Activated T-cell treated with anti-CD3 and anti-CD28 coated beads for 48 hours (primary cell): ENCODE measurements around the gene PLCD1.
"Not testable (repeated sequence)": the region's sequence is repeated elsewhere in the genome, so short reads cannot be mapped to it uniquely, and the experiment has no call there.

Source experiments
- DNase-seq: peaks from one replicate; pipeline ENCODE4 v3.0.0-alpha.2; 2020; ENCODE audit warnings: low read depth

Gene PLCD1

DNA sequence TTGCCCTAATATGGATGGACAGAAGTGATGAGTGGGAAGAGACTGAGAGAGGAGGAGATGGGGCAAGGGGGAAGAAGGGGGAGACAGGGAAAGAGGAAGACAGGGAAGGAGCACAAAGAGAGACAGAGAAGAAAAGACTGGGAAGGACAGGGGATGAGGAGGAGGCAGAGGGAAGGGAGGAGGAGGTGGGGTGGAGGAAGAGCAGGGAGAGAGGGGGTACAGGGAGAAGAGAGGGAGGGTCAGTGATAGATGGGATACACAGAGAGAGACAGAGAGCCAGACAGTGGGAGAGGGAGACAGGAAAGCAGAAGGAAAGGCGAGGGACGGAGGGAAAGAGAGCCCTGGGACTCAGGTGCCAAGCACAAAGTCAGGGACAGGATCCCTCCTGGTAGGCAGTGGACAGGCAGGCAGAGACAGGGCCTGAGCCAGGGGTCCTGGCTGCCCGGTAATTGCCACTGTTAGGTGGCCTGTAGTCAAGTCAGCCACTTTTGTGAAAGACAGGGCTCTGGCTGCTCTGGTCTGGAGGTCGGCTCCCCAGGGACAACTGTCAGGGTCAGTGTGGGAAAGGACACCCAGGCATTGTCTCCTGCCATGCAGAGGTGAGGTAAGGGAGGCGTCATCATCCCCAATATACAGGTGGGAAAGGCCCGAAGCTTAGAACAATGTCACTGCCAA lies 29.1 kb downstream of the PLCD1 start:
- DNase-seq: no peak

DNA sequence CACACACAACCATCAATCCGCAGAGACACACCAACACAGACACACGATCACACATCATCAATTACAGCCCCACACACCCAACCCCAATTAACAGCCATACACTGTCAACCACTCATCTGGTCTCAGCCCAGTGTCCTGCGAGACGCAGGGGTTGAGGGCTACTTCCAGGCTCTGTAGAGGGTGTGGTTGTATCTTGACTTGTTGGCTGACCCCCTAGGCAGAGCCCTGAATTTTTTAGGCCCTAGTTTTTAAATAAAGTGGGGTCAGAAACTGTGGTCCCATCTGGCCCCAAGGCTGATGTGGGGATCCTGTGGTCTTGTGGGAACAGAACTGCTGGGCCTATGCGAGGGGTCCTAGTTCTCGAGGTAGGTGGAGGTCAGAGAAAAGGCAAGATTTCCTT lies 29.6 kb downstream of the PLCD1 start:
- no peak for DNase-seq

DNA sequence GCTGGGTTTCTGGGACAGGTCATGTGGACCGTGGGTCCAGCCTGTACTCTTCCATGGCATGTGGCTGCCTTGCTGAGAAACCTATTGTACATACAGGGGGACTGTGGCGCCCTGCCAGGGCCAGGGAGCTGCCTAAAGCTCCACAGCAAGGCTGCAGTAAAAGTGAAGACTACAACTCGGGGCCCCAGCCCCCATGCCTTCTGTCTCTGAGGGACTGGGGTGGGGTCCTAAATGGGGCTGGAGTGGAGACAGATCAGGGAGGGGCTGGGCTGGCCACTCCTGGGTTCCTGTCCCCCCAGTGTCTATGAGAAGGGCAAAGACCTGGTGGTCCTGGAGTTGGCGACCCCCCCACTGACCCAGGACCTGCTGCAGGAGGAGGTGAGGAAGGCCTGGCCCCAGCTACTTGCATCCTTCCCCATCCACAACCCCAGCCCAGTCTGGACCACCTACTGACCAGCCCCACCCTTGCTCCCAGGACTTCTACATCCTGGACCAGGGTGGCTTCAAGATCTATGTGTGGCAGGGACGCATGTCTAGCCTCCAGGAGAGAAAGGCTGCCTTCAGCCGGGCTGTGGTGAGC lies 31.6 kb downstream of the PLCD1 start:
- no peak for DNase-seq

DNA sequence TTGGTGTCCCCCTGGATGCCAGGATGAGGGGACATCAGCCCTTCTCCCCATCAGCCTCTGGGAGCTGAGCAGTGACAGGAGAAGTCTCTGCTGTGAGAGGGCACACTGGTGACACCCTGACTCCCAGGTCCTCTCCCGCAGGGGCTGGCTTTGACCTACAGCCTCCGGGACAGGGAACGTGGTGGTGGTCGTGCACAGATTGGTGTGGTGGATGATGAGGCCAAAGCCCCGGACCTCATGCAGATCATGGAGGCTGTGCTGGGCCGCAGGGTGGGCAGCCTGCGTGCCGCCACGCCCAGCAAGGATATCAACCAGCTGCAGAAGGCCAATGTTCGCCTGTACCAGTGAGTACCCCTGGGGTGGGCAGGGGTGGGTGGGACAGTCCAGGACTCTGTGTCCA lies 32.1 kb downstream of the PLCD1 start:
- DNase-seq: no peak

DNA sequence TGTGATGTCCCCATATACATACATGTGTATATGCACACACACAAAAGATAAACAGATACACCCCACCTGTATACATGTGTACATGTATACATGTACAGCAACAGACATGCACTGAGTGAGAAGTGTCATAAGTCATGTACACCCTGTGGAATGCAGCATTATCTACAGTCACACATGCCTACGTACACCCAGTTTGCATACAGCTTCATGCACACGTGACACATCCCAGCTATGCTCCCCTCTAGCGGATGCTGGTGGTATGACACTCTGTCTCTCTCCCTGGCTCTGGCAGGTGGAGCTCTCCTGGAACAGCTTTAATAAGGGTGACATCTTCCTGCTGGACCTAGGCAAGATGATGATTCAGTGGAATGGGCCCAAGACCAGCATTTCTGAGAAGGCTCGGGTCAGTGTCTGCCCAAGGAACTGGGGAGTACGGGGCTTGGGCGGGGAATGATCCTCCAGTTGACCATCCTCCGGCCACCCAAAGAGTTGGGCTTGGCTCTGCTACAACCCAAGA lies 32.6 kb downstream of the PLCD1 start:
- DNase-seq: peak; percentile 82

DNA sequence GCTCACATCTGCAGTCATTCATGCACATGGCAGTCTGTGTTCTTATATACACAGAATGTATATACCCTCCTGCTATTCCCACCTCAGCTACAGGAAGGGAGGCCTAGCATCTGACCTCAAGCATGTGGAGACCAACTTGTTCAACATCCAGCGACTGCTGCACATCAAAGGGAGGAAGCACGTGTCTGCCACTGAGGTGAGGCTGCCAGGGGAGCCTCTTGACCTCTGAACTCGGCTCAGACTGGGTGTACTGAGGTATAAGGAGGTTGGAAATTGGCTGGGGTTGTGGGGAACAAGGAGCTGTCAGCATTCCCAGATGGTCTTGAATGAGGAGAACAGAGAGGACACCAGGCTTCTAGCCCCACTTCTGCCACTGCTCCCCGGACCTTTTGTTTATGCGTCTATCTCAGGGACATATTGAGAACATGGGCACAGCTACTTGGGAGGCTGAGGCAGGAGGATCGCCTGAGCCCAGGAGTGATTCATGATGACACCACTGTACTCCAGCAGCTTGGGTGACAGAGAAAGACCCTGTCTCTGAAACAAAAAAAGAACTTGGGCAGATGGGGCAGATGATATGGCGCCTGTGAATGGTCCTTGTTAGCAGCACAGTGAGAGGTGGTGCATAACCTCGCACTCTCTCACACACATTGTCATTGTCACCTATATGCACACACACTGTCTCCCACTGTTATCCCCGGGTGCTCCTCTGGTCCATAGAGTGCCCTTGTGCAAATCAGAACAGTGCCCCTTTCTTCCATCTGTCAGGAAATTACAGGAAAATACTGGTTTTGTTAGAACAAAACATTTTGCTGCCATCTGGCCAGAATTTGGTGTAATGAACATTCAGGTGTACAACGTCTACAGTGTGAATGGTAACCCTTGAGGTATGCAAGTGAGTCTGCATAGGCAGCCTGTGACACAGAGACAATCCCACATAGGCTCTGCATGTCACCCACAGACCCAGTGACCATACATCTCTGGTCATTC lies 33.5 kb downstream of the PLCD1 start:
- no peak for DNase-seq

DNA sequence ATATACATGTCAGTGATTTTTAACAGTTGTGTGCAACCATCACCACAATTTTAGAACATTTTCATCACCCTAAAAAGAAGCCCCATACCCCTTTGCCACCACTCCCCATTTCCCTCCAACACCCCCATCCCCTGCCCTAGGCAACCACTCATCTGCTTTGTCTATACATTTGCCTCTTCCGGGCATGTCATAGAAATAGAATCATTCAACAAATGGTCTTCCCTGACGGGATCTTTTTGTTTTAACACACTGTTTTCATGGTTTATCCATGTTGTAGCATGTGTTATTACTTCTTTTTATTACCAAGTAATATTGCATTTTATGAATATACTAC lies 34.8 kb downstream of the PLCD1 start:
- DNase-seq: no peak

DNA sequence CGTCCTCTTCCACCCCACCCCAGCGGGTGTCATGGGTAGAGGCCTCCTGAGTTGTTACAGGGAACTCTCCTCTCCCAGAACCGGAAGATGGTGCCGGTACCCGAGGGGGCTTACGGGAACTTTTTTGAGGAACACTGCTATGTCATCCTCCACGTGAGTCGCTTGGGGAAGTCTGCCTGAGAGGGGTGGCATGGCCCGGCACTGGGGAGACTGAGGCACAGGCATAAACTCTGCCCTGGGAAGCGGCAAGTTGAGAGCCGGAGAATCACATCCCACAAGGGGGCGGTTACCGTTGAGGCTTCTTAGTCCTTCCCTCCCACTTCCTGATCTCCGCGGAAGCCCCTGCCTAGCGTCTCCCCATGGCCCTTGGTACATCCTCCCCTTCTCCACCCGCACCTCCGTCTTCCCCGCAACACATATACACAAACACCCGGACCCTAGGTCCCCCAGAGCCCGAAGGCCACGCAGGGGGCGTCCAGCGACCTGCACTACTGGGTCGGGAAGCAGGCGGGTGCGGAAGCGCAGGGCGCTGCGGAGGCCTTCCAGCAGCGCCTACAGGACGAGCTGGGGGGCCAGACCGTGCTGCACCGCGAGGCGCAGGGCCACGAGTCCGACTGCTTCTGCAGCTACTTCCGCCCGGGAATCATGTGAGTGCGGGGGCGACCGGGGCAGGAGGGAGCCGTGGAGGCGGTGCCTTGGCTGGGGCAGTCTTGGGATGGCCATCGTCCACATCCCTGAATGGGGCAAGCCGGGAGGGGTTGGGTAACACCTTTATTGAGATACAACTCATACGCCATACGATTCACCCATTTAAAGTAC lies 35.4 kb downstream of the PLCD1 start:
- DNase-seq: peak; percentile 74

DNA sequence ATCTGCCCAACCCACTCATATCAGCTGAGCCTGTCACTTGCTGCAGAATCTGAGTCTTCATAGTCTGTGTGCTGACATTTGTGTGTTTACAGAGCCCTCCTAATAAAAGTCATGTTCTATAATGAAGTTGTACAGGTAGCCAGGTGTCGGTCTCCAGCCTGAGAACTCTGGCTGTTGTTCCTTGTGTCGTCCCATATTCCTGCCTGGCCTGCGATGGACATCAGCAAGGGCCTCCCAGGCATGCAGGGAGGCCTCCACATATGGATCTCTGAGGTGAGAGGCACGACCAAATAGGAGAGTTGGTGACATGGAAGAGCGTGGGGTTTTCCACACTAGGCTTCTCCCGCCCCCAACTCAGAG lies 36.0 kb downstream of the PLCD1 start:
- no peak for DNase-seq

DNA sequence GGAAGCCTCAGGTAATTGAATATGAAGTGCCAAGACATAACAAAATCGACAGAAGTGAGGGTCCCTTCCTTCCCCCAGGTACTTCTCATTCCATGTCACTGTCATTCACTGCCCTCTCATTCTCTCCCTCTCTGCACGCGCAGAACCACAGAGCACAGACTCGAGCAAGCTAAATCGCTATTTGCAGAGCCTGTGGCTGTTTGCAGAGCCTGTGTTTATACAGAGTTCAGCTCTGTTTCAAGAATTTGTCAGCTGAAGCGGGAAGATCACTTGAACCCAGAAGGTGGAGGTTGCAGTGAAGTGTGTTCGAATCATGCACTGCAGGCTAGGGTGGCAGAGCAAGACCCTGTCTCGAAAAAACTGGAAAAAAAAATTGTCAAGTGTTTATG lies 36.4 kb downstream of the PLCD1 start:
- DNase-seq: no peak

DNA sequence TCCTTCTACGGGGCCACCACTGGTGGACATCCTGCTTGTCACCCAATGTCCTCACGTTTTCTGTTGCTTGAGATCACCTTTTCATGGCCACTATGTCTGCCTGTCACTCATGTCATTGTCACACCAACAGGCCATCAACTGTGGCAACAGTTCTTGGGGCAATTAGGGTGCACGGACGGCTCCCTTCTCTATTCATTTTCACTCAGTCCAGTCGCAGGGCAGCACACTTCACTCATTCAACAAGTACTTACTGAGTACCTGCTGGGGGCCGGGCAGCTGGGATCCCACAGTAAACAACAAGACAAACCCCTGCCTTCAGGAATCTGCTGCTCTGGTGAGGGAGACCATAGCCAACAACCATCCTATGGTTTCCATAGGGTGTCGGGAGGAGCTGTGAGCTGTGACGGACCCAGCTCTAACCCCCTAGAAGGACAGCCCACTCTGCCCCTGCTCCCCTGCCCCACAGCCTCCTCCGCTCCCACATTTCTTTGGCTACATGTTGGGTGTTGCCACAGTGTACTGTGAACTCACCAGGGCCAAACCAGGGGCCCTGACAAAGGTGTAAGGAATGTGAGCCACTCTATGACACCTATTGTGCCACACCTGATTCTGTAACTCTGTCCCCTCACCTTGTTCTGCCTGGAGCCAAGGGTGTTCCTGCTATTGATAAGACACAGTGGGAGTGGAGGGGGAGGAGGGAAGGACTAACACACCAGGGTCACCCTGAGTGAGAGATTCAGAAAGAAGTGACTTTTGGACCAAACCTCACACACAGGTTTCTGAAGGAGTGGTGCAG lies 37.0 kb downstream of the PLCD1 start:
- DNase-seq: no peak

DNA sequence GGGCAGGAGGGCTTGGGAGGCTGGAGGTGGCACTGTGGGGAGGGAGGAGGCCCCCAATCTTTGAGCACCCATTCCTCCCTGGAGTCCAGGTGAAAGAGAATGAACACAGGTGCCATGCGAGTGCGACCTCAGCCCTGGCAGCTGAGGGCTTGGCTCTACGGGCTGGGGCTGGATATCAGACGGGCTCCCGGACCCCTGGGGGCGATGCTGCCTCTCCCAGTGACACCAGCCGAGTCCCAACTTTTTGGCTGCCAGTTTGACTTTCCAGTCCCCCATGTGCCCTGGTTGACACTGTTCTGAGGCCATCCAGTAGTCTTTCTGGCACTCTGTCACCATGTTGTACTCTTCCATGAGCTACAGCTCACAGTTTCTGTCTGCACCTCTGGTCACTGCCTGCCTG lies 37.6 kb downstream of the PLCD1 start:
- no peak for DNase-seq

DNA sequence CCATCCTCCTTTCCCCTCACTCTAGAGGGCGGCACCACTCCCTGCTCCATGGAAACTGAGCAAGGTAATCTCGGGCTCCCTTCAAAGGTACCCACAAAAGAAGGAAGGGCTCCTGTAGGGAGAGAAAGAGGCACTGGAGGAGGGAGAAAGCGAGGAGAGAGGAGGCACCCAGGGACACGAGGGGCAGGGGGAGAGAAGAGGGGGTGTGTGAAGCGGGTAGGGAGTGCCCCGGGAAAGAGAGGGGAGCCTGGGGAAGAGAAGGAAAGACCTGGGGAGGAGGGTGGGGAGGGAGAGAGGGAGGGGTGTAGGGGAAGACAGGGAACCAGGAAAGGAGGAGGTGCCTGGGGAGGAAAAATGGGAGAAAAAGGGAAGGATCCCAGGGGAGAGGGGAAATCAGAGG lies 38.3 kb downstream of the PLCD1 start:
- no peak for DNase-seq

DNA sequence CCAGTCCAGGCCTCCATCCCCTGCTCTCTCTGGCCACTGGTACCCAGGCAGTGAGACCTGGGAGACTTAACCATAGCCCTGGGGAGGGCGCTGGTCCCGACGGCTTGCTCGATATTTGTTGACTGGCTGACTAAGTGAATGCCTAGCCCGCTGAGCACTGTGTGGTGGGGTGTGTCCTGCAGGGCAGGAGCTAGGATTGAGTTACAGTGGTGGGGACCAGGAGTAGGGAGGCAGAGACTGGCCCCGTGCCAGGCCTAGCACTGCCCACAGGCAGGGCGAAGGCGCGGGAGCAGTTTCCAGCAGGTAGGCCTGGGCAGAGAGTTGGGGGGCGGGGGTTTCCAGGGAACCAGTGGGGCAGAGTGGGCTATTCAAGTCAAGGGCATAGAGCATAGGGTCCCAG lies 38.9 kb downstream of the PLCD1 start, which contains the start of gene VILL:
VILL (plus strand) TSS at position 260 of the 400 bp plus-strand sequence. CDS start 2,887 bp downstream, outside the sequence.
- no peak for DNase-seq

DNA sequence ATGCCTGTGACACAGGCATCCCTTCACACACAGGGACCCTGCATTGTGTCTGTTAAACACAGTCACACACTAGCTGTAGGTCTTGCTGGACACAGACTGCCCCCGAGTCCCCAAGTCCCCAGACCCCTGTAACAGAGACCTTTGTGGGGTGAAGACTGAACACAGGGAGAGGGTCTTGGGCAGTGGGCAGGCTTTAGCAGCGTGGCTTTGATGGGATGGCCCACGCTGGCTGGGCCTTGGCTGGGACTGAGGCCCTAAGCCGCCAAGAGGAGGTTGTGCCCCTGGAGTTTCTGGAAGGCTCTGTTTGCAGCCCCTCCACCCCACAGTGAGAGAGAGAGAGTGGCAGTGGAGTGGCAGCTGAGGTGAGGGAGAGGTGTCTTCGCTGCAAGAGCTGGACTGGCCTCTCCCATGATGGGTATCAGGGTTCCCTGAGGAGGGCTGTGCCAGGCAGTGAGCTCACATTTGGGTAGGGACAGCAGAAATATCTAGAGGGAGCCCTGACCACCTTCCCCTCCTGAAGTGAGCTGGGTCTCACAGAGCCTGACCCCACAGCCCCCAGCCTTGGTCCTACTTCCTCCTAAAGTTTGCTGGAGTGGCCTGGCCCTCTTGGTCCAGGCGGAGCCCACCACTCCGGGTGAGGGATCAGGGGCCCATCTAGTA lies 39.5 kb downstream of the PLCD1 start:
- no peak for DNase-seq

DNA sequence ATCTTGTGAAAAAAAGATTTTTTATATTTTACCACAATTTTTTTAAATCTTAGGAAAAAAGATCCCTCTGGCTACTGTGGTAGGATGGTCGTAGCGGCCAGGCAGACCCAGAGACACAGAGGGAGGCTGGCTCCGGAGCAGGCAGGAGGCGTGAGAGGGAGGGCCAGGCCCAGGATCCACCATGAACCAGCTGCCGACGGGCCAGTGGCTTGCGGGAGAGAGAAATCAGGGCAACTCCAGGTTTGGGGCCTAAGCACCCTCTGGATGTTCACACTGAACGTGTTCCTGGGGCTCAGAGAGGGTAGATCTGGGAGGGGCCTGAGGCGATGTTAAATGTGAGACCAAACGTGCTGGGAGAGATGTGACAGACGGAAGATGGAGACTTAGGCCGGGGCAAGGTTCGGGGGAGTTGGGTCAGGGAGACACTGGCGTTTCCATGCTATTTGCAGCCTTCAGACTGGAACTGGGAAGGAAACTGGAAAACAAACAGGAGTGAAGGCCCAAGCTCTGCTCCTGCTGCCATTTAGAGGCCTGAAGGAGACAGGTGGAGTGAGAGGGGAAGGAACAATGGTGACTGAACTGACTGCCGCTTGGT lies 40.4 kb downstream of the PLCD1 start:
- no peak for DNase-seq

DNA sequence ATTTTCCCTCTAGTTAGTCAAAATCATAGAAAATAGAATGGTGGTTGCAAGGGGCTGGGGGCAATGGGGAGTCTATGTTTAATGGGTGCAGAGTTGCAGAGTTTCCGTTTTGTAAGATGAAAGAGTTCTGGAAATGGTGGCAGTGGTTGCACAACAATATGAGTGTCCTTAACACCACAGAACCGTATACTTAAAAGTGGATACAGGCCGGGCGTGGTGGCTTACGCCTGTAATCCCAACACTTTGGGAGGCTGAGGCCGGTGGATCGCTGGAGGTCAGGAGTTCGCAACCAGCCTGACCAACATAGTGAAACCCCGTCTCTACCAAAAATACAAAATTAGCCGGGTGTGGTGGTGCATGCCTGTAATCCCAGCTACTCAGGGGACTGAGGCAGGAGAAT lies 41.1 kb downstream of the PLCD1 start:
- DNase-seq: not testable (repeated sequence)

DNA sequence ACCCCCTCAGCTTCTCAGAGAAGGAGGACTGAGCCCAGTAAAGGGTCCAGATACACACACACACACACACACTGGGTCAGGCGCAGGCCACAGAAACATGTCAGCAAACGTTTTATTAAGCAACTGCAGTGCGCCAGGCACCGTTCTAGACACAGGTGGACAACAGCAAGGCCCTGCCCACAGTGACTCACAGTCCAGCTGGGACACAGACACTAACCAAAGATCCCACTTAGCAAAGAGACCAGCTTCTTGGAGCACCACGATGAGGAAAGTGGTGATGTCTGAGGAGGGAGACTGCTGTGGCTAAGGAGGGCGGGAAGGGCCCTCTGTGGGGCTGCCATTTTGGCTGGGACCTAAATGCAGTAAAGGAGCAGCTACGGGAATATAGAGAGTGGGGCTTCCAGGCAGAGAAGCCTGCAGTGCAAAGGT lies 41.7 kb downstream of the PLCD1 start:
- DNase-seq: no peak

DNA sequence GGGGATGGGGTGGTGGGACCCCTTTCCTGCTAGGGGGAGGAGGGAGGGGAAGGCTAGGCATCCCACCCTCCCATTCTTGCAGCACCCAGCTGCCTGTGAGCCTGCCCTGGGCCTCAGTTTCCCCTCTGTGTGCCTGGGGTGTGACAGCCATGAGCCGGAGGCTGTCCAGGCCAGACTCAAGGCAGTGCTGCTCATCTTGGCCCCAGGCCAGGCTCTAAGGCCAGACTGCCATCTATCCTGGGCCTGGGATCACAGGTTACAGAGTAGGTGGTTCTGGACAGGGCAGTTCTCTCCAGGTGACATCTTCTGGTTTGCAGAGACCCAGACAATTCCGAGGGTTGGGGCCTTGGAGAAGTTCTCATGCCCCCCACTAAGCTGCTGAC lies 42.1 kb downstream of the PLCD1 start:
- DNase-seq: no peak
